GM21423 (cell line): ENCODE measurements around the gene ARMC3.
"Not testable (repeated sequence)": the region's sequence is repeated elsewhere in the genome, so short reads cannot be mapped to it uniquely, and the experiment has no call there.

Experiments
- ATAC-seq: cut with Tn5 transposase; IDR thresholded peaks from one replicate; pipeline ENCODE4 v1.9.1; 2021; ENCODE audit warnings: mild to moderate bottlenecking, moderate library complexity; ENCODE audit not compliant: unreplicated experiment

ARMC3 gene

GRCh38 chr10:22925088-22925487 is 2.8 kb upstream of the ARMC3 start:
- ATAC-seq: no peak

- no peak for ATAC-seq
These were observed 687 bp upstream of the ARMC3 start for GRCh38 chr10:22927166-22927565.

GRCh38 chr10:22929053-22929452 is 1.2 kb downstream of the ARMC3 start:
- ATAC-seq: not testable (repeated sequence)

GRCh38 chr10:22931948-22932347 is 4.1 kb downstream of the ARMC3 start:
- ATAC-seq: peak; percentile 66

- ATAC-seq: no peak
These were observed 4.9 kb downstream of the ARMC3 start for GRCh38 chr10:22932626-22933370.

GRCh38 chr10:22934726-22935125 is 6.9 kb downstream of the ARMC3 start:
- no peak for ATAC-seq

- ATAC-seq: no peak
These were observed 14.6 kb downstream of the ARMC3 start for GRCh38 chr10:22942437-22942836.

- peak; percentile 76 for ATAC-seq
These were observed 18.3 kb downstream of the ARMC3 start for GRCh38 chr10:22945934-22946673.

- ATAC-seq: no peak
These were observed 27.1 kb downstream of the ARMC3 start for GRCh38 chr10:22954970-22955369.

- no peak for ATAC-seq
These were observed 30.5 kb downstream of the ARMC3 start for GRCh38 chr10:22958338-22958737.

GRCh38 chr10:22959292-22959691 is 31.4 kb downstream of the ARMC3 start:
- ATAC-seq: no peak

GRCh38 chr10:22959950-22960349 is 32.1 kb downstream of the ARMC3 start:
- no peak for ATAC-seq

GRCh38 chr10:22962817-22963216 is 35.0 kb downstream of the ARMC3 start:
- ATAC-seq: no peak

GRCh38 chr10:22969704-22970103 is 41.9 kb downstream of the ARMC3 start:
- ATAC-seq: no peak

- ATAC-seq: no peak
These were observed 48.7 kb downstream of the ARMC3 start for GRCh38 chr10:22976534-22976933.

- no peak for ATAC-seq
These were observed 49.9 kb downstream of the ARMC3 start for GRCh38 chr10:22977751-22978150.

- no peak for ATAC-seq
These were observed 50.4 kb downstream of the ARMC3 start for GRCh38 chr10:22978287-22978686.

GRCh38 chr10:22978918-22979317 is 51.1 kb downstream of the ARMC3 start:
- no peak for ATAC-seq

GRCh38 chr10:22980822-22981221 is 53.0 kb downstream of the ARMC3 start:
- no peak for ATAC-seq

- ATAC-seq: no peak
These were observed 56.2 kb downstream of the ARMC3 start for GRCh38 chr10:22984066-22984465.

- peak; percentile 70 for ATAC-seq
These were observed 59.1 kb downstream of the ARMC3 start for GRCh38 chr10:22986771-22987542.
